ENCODE results near the gene TUG1. TPM values are rescaled to one million over a fixed set of nuclear protein-coding genes. Genes with fewer than 3 reads are reported as not detected.

Gene TUG1
- polyA plus RNA-seq, 1 experiment, result 63.7 TPM

GRCh38 chr22:31019191-31019930 lies 50.3 kb downstream of the TUG1 start:
- TF ChIP-seq CTCF (IDR thresholded peaks at IDR 0.05; ENCODE audit: insufficient read depth, low read depth, low read length), result no peak
- DNase-seq (ENCODE audit: low read depth), result no peak
- Histone ChIP-seq H3K27me3 (ENCODE audit: control insufficient read depth, insufficient read depth, low read length) (0 out of 2 replicates have a peak, but pooled peaks cover 2% of the 10 kb centered on the region), H3K36me3 (ENCODE audit: control insufficient read depth, insufficient read depth, low read length) (no peaks in the 10 kb centered on the region), H3K4me3 (ENCODE audit: low read depth, low read length) (no peak overlapping the region)
- ChIA-PET CTCF (no interaction called here), POLR2A (no interaction called here)

- no peak overlapping the region for H3K4me3 ChIP-seq (ENCODE audit: low read depth, low read length)
- CTCF ChIA-PET, result interaction anchor here (0.7 to 0.9 kb wide), 2 partner anchors 13 to 45 kb away, joined by 4 read pairs; no protein-coding TSS in a partner anchor
- DNase-seq (ENCODE audit: low read depth), result no peak
- no peaks in the 10 kb centered on the region for H3K36me3 ChIP-seq (ENCODE audit: control insufficient read depth, insufficient read depth, low read length)
- H3K27me3 ChIP-seq (ENCODE audit: control insufficient read depth, insufficient read depth, low read length), result no peaks in the 10 kb centered on the region
- POLR2A ChIA-PET, result no interaction called here
- TF ChIP-seq CTCF (IDR thresholded peaks at IDR 0.05; ENCODE audit: insufficient read depth, low read depth, low read length), result no peak
These were observed 51.3 kb downstream of the TUG1 start for GRCh38 chr22:31020334-31020733.

- ChIA-PET CTCF (interaction anchor here (0.9 to 1.7 kb wide), 3 partner anchors 9 to 70 kb away, joined by 3 to 4 read pairs (median 3); no protein-coding TSS in a partner anchor), POLR2A (no interaction called here)
These were observed 53.5 kb downstream of the TUG1 start for GRCh38 chr22:31022516-31022915.

More at GRCh38 chr22:31022516-31022915, 53.5 kb downstream of the TUG1 start:
- H3K4me3 ChIP-seq (ENCODE audit: low read depth, low read length), result no peak overlapping the region
- no peak for DNase-seq (ENCODE audit: low read depth)
- H3K27me3 ChIP-seq (ENCODE audit: control insufficient read depth, insufficient read depth, low read length), result no peaks in the 10 kb centered on the region
- no peaks in the 10 kb centered on the region for H3K36me3 ChIP-seq (ENCODE audit: control insufficient read depth, insufficient read depth, low read length)
- no peak for TF ChIP-seq CTCF (IDR thresholded peaks at IDR 0.05; ENCODE audit: insufficient read depth, low read depth, low read length)

Small RNAs within 50 kb of the gene (small RNA-seq; reads per million reads assigned to genes)
- gene RF01892 (ENCODE audit: insufficient read length, low read depth, low replicate concordance), result not detected

Other genes starting within 250 kb of the TUG1 start
- 9.0 and 9.6 TPM in 2 replicates for gene MORC2, start 491 bp upstream of the TUG1 start, polyA plus RNA-seq (2011; rRNA removed)
- gene SMTN, start 112.1 kb downstream of the TUG1 start, polyA plus RNA-seq (2011; rRNA removed), result 16.9 and 45.7 TPM in 2 replicates
- gene SELENOM, start 138.3 kb downstream of the TUG1 start, polyA plus RNA-seq (2011; rRNA removed), result 215 and 292 TPM in 2 replicates
- gene INPP5J, start 153.7 kb downstream of the TUG1 start, polyA plus RNA-seq (2011; rRNA removed), result 1.1 and 1.5 TPM in 2 replicates
- gene PLA2G3, start 171.2 kb downstream of the TUG1 start, polyA plus RNA-seq (2011; rRNA removed), result 0.04 TPM in 1 of 2 replicates, not detected in the other
- gene RNF185, start 190.9 kb downstream of the TUG1 start, polyA plus RNA-seq (2011; rRNA removed), result 50.7 and 58.5 TPM in 2 replicates
- gene LIMK2, start 243.0 kb downstream of the TUG1 start, polyA plus RNA-seq (2011; rRNA removed), result 5.2 and 5.5 TPM in 2 replicates